Lung (tissue), 12 donors: Measurements from ENCODE around the gene ACO2. TPM values are rescaled to one million over a fixed set of nuclear protein-coding genes. Genes with fewer than 3 reads are reported as not detected.
"Not testable (repeated sequence)": the region's sequence is repeated elsewhere in the genome, so short reads cannot be mapped to it uniquely, and the experiment has no call there.

Experiments
- ATAC-seq: fragments of 200-7000 bp; cut with Tn5 transposase; one replicate; pipeline ENCODE4 v1.9.1; 2020; ENCODE audit warnings: moderate number of reproducible peaks; ENCODE audit not compliant: insufficient read depth, low FRiP score
- DNase-seq, 3 donors: peaks; one replicate each; pipeline ENCODE4 v3.0.0-alpha.2; 2013 to 2017
- H3K27ac ChIP-seq, 2 donors: one replicate each; pipeline ENCODE4 v1.5.1; 2013; ENCODE audit warnings: mild to moderate bottlenecking in 2 of 2, moderate library complexity in 2 of 2, control low read depth in 1 of 2, inconsistent platforms in 1 of 2, low read depth in 1 of 2, low read length in 1 of 2
- H3K27me3 ChIP-seq, 3 donors: one replicate each; pipeline ENCODE4 v1.5.1; 2013; ENCODE audit warnings: low read length in 2 of 3; ENCODE audit not compliant: control insufficient read depth in 3 of 3, insufficient read depth in 3 of 3
- H3K36me3 ChIP-seq, 4 donors: one replicate each; pipeline ENCODE4 v1.5.1; 2013; ENCODE audit warnings: low read length in 4 of 4, mild to moderate bottlenecking in 1 of 4, moderate library complexity in 1 of 4; ENCODE audit not compliant: control insufficient read depth in 4 of 4, insufficient read depth in 4 of 4
- H3K4me1 ChIP-seq, 5 donors: one replicate each; pipeline ENCODE4 v1.5.1; 2013; ENCODE audit warnings: low read length in 5 of 5, mild to moderate bottlenecking in 2 of 5, moderate library complexity in 1 of 5; ENCODE audit not compliant: control insufficient read depth in 5 of 5, insufficient read depth in 5 of 5
- H3K4me3 ChIP-seq: one replicate; pipeline ENCODE4 v1.5.1; 2013; ENCODE audit warnings: mild to moderate bottlenecking, control low read depth, moderate library complexity
- H3K9ac ChIP-seq, 2 donors: one replicate each; pipeline ENCODE4 v1.5.1; 2013; ENCODE audit warnings: low read length in 2 of 2, control low read depth in 1 of 2; ENCODE audit not compliant: insufficient read depth in 1 of 2
- H3K9me3 ChIP-seq, 4 donors: one replicate each; pipeline ENCODE4 v1.5.1; 2013; ENCODE audit warnings: low read length in 3 of 4, mild to moderate bottlenecking in 1 of 4, moderate library complexity in 1 of 4; ENCODE audit not compliant: control insufficient read depth in 4 of 4, insufficient read depth in 3 of 4
- WGBS, 2 donors: extraction: QIAGEN DNeasy Blood & Tissue Kit; methylation state at CpG; one replicate each; pipeline ENCODE4 v1.1.7; 2013; 5-methylcytosine and 5-hydroxymethylcytosine counted together
- polyA plus RNA-seq, 2 donors: library from polyadenylated mRNA; stranded (reverse); fragments of 200-250 nt; gene quantifications; one replicate each; pipeline ENCODE4 v1.2.1, GENCODE V29; 2013
- total RNA-seq, 2 donors: library from RNA; depleted of rRNA in 1 of 2; stranded (reverse); fragments of >200 nt in 1 of 2; gene quantifications; one replicate each; pipeline ENCODE4 v1.2.1, GENCODE V29; 2014 to 2021
- TF ChIP-seq, protein P1 (sequence below): IDR thresholded peaks from 2 replicates; pipeline ENCODE4 v1.5.1; 2012; ENCODE audit warnings: mild to moderate bottlenecking; ENCODE audit errors: control extremely low read depth, extremely low read depth
- donor health status: control.
- donor health status: control.
- donor health status: Bipolar disorder and iron deficiency.
- donor health status: healthy.
- donor health status: DM: yes; HTN: yes; CAD: no.

The ACO2 gene
- total and polyA plus RNA-seq, 4 donors: 34.1 to 101 (median 62.5) TPM

DNA sequence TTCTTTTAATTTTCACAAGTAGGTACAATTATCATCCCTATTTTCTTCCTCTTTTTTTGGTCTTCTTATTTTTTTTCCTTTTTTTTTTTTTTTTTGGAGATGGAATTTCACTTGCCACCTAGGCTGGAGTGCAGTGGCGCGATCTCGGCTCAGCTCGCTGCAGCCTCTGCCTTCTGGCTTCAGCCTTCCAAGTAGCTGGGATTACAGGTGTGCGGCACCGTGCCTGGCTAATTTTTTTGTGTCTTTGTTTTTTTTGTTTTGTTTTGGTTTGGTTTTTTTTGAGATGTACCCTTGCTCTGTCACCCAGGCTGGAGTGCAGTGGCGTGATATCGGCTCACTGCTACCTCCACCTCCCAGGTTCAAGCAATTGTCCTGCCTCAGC, 39.0 kb upstream of the ACO2 start:
- ATAC-seq (no peak), DNase-seq (no peak)
- 95 to 98% methylated on average over 8 of the region's 8 CpGs for WGBS, 2 donors
- no peaks in the 10 kb centered on the region for H3K27me3 ChIP-seq
- peaks cover 6 to 27% (median 14%) of the 10 kb centered on the region in 4 donors for H3K36me3 ChIP-seq
- H3K9ac ChIP-seq: no peak overlapping the region
- peaks cover 0 to 5% (median 0%) of the 10 kb centered on the region in 5 donors for H3K4me1 ChIP-seq
- TF ChIP-seq, protein P1, sequence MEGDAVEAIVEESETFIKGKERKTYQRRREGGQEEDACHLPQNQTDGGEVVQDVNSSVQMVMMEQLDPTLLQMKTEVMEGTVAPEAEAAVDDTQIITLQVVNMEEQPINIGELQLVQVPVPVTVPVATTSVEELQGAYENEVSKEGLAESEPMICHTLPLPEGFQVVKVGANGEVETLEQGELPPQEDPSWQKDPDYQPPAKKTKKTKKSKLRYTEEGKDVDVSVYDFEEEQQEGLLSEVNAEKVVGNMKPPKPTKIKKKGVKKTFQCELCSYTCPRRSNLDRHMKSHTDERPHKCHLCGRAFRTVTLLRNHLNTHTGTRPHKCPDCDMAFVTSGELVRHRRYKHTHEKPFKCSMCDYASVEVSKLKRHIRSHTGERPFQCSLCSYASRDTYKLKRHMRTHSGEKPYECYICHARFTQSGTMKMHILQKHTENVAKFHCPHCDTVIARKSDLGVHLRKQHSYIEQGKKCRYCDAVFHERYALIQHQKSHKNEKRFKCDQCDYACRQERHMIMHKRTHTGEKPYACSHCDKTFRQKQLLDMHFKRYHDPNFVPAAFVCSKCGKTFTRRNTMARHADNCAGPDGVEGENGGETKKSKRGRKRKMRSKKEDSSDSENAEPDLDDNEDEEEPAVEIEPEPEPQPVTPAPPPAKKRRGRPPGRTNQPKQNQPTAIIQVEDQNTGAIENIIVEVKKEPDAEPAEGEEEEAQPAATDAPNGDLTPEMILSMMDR: no peak
- H3K4me3 ChIP-seq: no peak overlapping the region
- no peak overlapping the region for H3K27ac ChIP-seq
- H3K9me3 ChIP-seq: no peaks in the 10 kb centered on the region

DNA sequence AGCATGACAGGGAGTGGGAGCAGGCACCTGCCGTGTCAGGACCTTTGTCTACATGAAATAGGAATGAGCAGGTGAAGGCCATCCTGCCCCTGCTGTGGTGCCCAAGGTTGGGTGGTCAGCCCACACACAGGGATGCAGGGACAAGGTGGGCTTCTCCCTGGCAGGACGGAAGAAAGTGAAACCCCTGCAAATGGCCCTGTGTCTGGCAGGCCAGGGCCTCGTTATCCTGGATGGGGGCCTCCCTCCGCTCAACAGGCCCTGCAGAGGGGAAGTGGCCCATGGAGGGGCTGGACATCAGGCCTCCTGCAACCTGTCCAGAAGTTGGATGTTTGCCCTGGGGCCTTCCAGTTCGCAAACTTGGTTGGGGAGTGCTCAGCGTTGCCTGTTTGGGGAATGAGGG, 37.3 kb upstream of the ACO2 start:
- Histone ChIP-seq H3K4me3 (no peak overlapping the region), H3K27ac (no peak overlapping the region), H3K4me1 (peaks cover 0 to 5% (median 0%) of the 10 kb centered on the region in 5 donors), H3K36me3 (peaks cover 20 to 43% (median 25%) of the 10 kb centered on the region in 4 donors), H3K9me3 (no peaks in the 10 kb centered on the region), H3K9ac (no peak overlapping the region), H3K27me3 (no peaks in the 10 kb centered on the region)
- DNase-seq (no peak), ATAC-seq (no peak)
- 90 to 91% methylated on average over 6 of the region's 6 CpGs for whole genome bisulfite sequencing, 2 donors
- TF ChIP-seq, protein P1: no peak

- DNase-seq, H3K9me3 ChIP-seq, H3K4me1 ChIP-seq, H3K9ac ChIP-seq, H3K27ac ChIP-seq, ATAC-seq, H3K27me3 ChIP-seq, H3K4me3 ChIP-seq: not testable (repeated sequence)
- WGBS, 2 donors: 86 to 88% methylated on average over 1 of the region's 1 CpG
- peaks cover 27 to 55% (median 33%) of the 10 kb centered on the region in 4 donors for H3K36me3 ChIP-seq
These were observed 35.4 kb upstream of the ACO2 start for GRCh38 chr22:41433480-41433879.

GRCh38 chr22:41434361-41435003, 34.4 kb upstream of the ACO2 start:
- not testable (repeated sequence) for H3K27me3 ChIP-seq, DNase-seq, H3K4me1 ChIP-seq, H3K4me3 ChIP-seq, ATAC-seq, H3K9me3 ChIP-seq, H3K9ac ChIP-seq
- WGBS, 2 donors: 82 to 88% methylated on average over 4 to 5 of the region's 5 CpGs
- peaks cover 31 to 56% (median 38%) of the 10 kb centered on the region in 4 donors for H3K36me3 ChIP-seq
- peak overlapping the region in 1 of 2 donors; percentile 49 for H3K27ac ChIP-seq
